Measurements from ENCODE around the gene STC2. TPM values are rescaled to one million over a fixed set of nuclear protein-coding genes. Genes with fewer than 3 reads are reported as not detected.
"Not testable (repeated sequence)": the region's sequence is repeated elsewhere in the genome, so short reads cannot be mapped to it uniquely, and the experiment has no call there.

Gene STC2
- 26.6 and 28.6 TPM in 2 replicates for total RNA-seq
- polyA plus RNA-seq, result 27.8 and 38.8 TPM in 2 replicates

- H3K79me2 ChIP-seq, result peaks cover 23% of the 10 kb centered on the region
- H3K27ac ChIP-seq, result peak within 1 kb of the TSS; percentile 94
These were observed at the start of gene STC2 for GRCh38 chr5:173327948-173328843. TSS of gene STC2 (minus strand) at chr5:173328414. CDS start at chr5:173328193, 221 bp downstream.

GRCh38 chr5:173371400-173371799 lies 43.2 kb upstream of the STC2 start:
- WGBS (ENCODE audit: low lambda C conversion rate, missing lambda C conversion rate), result 82% methylated on average over 2 of the region's 2 CpGs
- Histone ChIP-seq H3K4me2 (no peak overlapping the region), H3K79me2 (no peaks in the 10 kb centered on the region), H3K4me1 (ENCODE audit: insufficient read depth) (no peaks in the 10 kb centered on the region), H3K27me3 (no peaks in the 10 kb centered on the region), H3K4me3 (no peak overlapping the region), H3K9me3 (ENCODE audit: low read depth) (no peaks in the 10 kb centered on the region), H3K27ac (no peak overlapping the region), H3K36me3 (replicated peaks; ENCODE audit: insufficient read depth, low read depth) (no peaks in the 10 kb centered on the region), H2AFZ (no peak overlapping the region), H4K20me1 (ENCODE audit: insufficient read depth, poor library complexity, severe bottlenecking) (no peaks in the 10 kb centered on the region), H3K9me2 (replicated peaks; ENCODE audit: insufficient read depth) (no peaks in the 10 kb centered on the region)
- no peak for DNase-seq (ENCODE audit: low spot score)
- no peak for TF ChIP-seq EZH2 (IDR thresholded peaks at IDR 0.05; ENCODE audit: borderline replicate concordance)
- TF ChIP-seq EZH2phosphoT487 (IDR thresholded peaks at IDR 0.05; ENCODE audit: low read depth, severe bottlenecking, unreplicated experiment), result no peak
- no peak for TF ChIP-seq CTCF (IDR thresholded peaks at IDR 0.05; ENCODE audit: poor library complexity)

More at GRCh38 chr5:173327948-173328843, at the start of gene STC2:
- TF ChIP-seq CTCF (IDR thresholded peaks at IDR 0.05; ENCODE audit: poor library complexity) (no peak), EZH2phosphoT487 (IDR thresholded peaks at IDR 0.05; ENCODE audit: low read depth, severe bottlenecking, unreplicated experiment) (peak; percentile 53), EZH2 (IDR thresholded peaks at IDR 0.05; ENCODE audit: borderline replicate concordance) (no peak)
- peak within 1 kb of the TSS; percentile 53 for H3K4me3 ChIP-seq
- H3K27me3 ChIP-seq, result peaks cover 17% of the 10 kb centered on the region
- H3K9me3 ChIP-seq (ENCODE audit: low read depth), result no peaks in the 10 kb centered on the region
- H3K36me3 ChIP-seq (replicated peaks; ENCODE audit: insufficient read depth, low read depth), result no peaks in the 10 kb centered on the region
- H3K9me2 ChIP-seq (replicated peaks; ENCODE audit: insufficient read depth), result no peaks in the 10 kb centered on the region
- peaks cover 57% of the 10 kb centered on the region for H3K4me1 ChIP-seq (ENCODE audit: insufficient read depth)
- peak; percentile 93 for DNase-seq (ENCODE audit: low spot score)
- WGBS (ENCODE audit: low lambda C conversion rate, missing lambda C conversion rate), result 2% methylated on average over 68 of the region's 72 CpGs
- H3K4me2 ChIP-seq, result peak within 1 kb of the TSS; percentile 96
- peak within 1 kb of the TSS; percentile 77 for H2AFZ ChIP-seq
- no peaks in the 10 kb centered on the region for H4K20me1 ChIP-seq (ENCODE audit: insufficient read depth, poor library complexity, severe bottlenecking)

- not testable (repeated sequence) for H2AFZ ChIP-seq; H4K20me1 ChIP-seq (ENCODE audit: insufficient read depth, poor library complexity, severe bottlenecking); H3K36me3 ChIP-seq (replicated peaks; ENCODE audit: insufficient read depth, low read depth); H3K27ac ChIP-seq; H3K4me3 ChIP-seq; DNase-seq (ENCODE audit: low spot score); H3K27me3 ChIP-seq; H3K4me2 ChIP-seq; H3K4me1 ChIP-seq (ENCODE audit: insufficient read depth); H3K9me3 ChIP-seq (ENCODE audit: low read depth); H3K79me2 ChIP-seq; H3K9me2 ChIP-seq (replicated peaks; ENCODE audit: insufficient read depth)
- WGBS (ENCODE audit: low lambda C conversion rate, missing lambda C conversion rate), result 83% methylated on average over 1 of the region's 1 CpG
These were observed 35.2 kb upstream of the STC2 start for GRCh38 chr5:173363406-173363805.

GRCh38 chr5:173355561-173355960 lies 27.3 kb upstream of the STC2 start:
- no peaks in the 10 kb centered on the region for H3K4me1 ChIP-seq (ENCODE audit: insufficient read depth)
- H3K27me3 ChIP-seq, result no peaks in the 10 kb centered on the region
- no peak for DNase-seq (ENCODE audit: low spot score)
- no peaks in the 10 kb centered on the region for H4K20me1 ChIP-seq (ENCODE audit: insufficient read depth, poor library complexity, severe bottlenecking)
- H3K9me2 ChIP-seq (replicated peaks; ENCODE audit: insufficient read depth), result no peaks in the 10 kb centered on the region
- 83% methylated on average over 5 of the region's 5 CpGs for WGBS (ENCODE audit: low lambda C conversion rate, missing lambda C conversion rate)
- no peak overlapping the region for H3K4me2 ChIP-seq
- no peaks in the 10 kb centered on the region for H3K36me3 ChIP-seq (replicated peaks; ENCODE audit: insufficient read depth, low read depth)
- H3K9me3 ChIP-seq (ENCODE audit: low read depth), result no peaks in the 10 kb centered on the region
- no peak overlapping the region for H3K4me3 ChIP-seq
- H2AFZ ChIP-seq, result no peak overlapping the region
- no peaks in the 10 kb centered on the region for H3K79me2 ChIP-seq
- H3K27ac ChIP-seq, result no peak overlapping the region
- TF ChIP-seq EZH2phosphoT487 (IDR thresholded peaks at IDR 0.05; ENCODE audit: low read depth, severe bottlenecking, unreplicated experiment), result no peak
- TF ChIP-seq EZH2 (IDR thresholded peaks at IDR 0.05; ENCODE audit: borderline replicate concordance), result no peak
- TF ChIP-seq CTCF (IDR thresholded peaks at IDR 0.05; ENCODE audit: poor library complexity), result no peak

Data from hepatocyte (in vitro differentiated cells).